IMR-90 (cell line): ENCODE data around the gene FSTL5. TPM values are rescaled to one million over a fixed set of nuclear protein-coding genes. Genes with fewer than 3 reads are reported as not detected.

Experiments
- ATAC-seq: fragments of 200-7000 bp; cut with Tn5 transposase; 2 replicates; pipeline ENCODE4 v1.9.1; 2020; ENCODE audit warnings: low read depth, mild to moderate bottlenecking, moderate library complexity
- BruUV-seq: library from RNA; stranded (reverse); fragments of 400-500 nt; replicated peaks from 2 replicates; lab custom pipeline; 2021; lab: Mats Ljungman, UMichigan
- CTCF ChIA-PET: fragments of 300-600 bp; formaldehyde crosslinking; extraction: SDS; loops from one replicate; lab custom pipeline; 2021; ENCODE audit warnings: antibody characterized with exemption; lab: Yijun Ruan, JAX
- POLR2A ChIA-PET: fragments of 300-600 bp; sonication (Branson Sonifier 250); formaldehyde crosslinking; loops from one replicate; lab custom pipeline; 2022; ENCODE audit warnings: antibody characterized with exemption; ENCODE audit not compliant: unreplicated experiment; lab: Charles Lee
- DNase-seq: peaks from one replicate; pipeline ENCODE4 v3.0.0; 2013
- H2AFZ ChIP-seq: replicated peaks from 2 replicates; pipeline ENCODE3; 2013; ENCODE audit warnings: low read length, mild to moderate bottlenecking; ENCODE audit not compliant: poor library complexity
- H2AK5ac ChIP-seq: 2 replicates; pipeline ENCODE4 v1.6.1; 2013; ENCODE audit warnings: low read depth, low read length, inconsistent platforms
- H2AK9ac ChIP-seq: replicated peaks from 2 replicates; pipeline ENCODE3; 2013; ENCODE audit warnings: mild to moderate bottlenecking, low read depth, low read length, moderate library complexity; ENCODE audit not compliant: poor library complexity
- H2BK120ac ChIP-seq: 2 replicates; pipeline ENCODE4 v1.6.1; 2013; ENCODE audit warnings: low read depth, low read length, inconsistent platforms
- H2BK15ac ChIP-seq: 3 replicates; pipeline ENCODE4 v1.6.1; 2013; ENCODE audit warnings: low read depth, low read length, inconsistent platforms
- H2BK20ac ChIP-seq: 2 replicates; pipeline ENCODE4 v1.6.1; 2013; ENCODE audit warnings: low read depth, mild to moderate bottlenecking, inconsistent platforms, low read length, moderate library complexity
- H2BK5ac ChIP-seq: 2 replicates; pipeline ENCODE4 v1.6.1; 2013; ENCODE audit warnings: mild to moderate bottlenecking, low read depth, low read length, inconsistent platforms; ENCODE audit not compliant: poor library complexity, severe bottlenecking
- H3K14ac ChIP-seq: replicated peaks from 2 replicates; pipeline ENCODE4 v1.6.1; 2013; ENCODE audit warnings: low read depth, low read length, inconsistent platforms
- H3K18ac ChIP-seq: 2 replicates; pipeline ENCODE4 v1.6.1; 2013; ENCODE audit warnings: low read depth, low read length, control low read depth
- H3K23ac ChIP-seq: 2 replicates; pipeline ENCODE4 v1.6.1; 2013; ENCODE audit warnings: low read depth, low read length, inconsistent platforms
- H3K27ac ChIP-seq: 2 replicates; pipeline ENCODE4 v1.5.1; 2013; ENCODE audit warnings: mild to moderate bottlenecking, control low read depth, low read length; ENCODE audit not compliant: insufficient read depth
- H3K27me3 ChIP-seq: 2 replicates; pipeline ENCODE4 v1.6.1; 2013; ENCODE audit warnings: low read length; ENCODE audit not compliant: control insufficient read depth, insufficient read depth
- H3K36me3 ChIP-seq: 2 replicates; pipeline ENCODE4 v1.6.1; 2013; ENCODE audit warnings: low read length, mixed read lengths; ENCODE audit not compliant: control insufficient read depth, insufficient read depth
- H3K4ac ChIP-seq: 2 replicates; pipeline ENCODE4 v1.6.1; 2013; ENCODE audit warnings: low read depth, low read length, inconsistent platforms
- H3K4me1 ChIP-seq: 2 replicates; pipeline ENCODE4 v1.6.1; 2013; ENCODE audit warnings: low read length, mixed read lengths; ENCODE audit not compliant: control insufficient read depth, insufficient read depth
- H3K4me2 ChIP-seq: 2 replicates; pipeline ENCODE4 v1.6.1; 2013; ENCODE audit warnings: low read depth, mild to moderate bottlenecking, control low read depth, low read length, moderate library complexity
- H3K4me3 ChIP-seq: 2 replicates; pipeline ENCODE4 v1.5.1; 2013; ENCODE audit warnings: low read depth, mild to moderate bottlenecking, control low read depth, low read length, moderate library complexity; ENCODE audit not compliant: insufficient read depth
- H3K56ac ChIP-seq: 2 replicates; pipeline ENCODE4 v1.6.1; 2013; ENCODE audit warnings: low read length, inconsistent platforms; ENCODE audit not compliant: insufficient read depth; ENCODE audit errors: extremely low read depth
- H3K79me1 ChIP-seq, 2 experiments: 2 replicates each; pipeline ENCODE4 v1.6.1; 2013; ENCODE audit warnings: low read length in 2 of 2, inconsistent platforms in 1 of 2, low read depth in 1 of 2
- H3K9ac ChIP-seq: 2 replicates; pipeline ENCODE4 v1.6.1; 2013; ENCODE audit warnings: low read depth, low read length, control low read depth
- H3K9me1 ChIP-seq: 2 replicates; pipeline ENCODE4 v1.6.1; 2013; ENCODE audit warnings: low read length, inconsistent platforms; ENCODE audit not compliant: insufficient read depth
- H3K9me3 ChIP-seq: 2 replicates; pipeline ENCODE4 v1.6.1; 2013; ENCODE audit warnings: low read length; ENCODE audit not compliant: control insufficient read depth, insufficient read depth
- H4K20me1 ChIP-seq: 2 replicates; pipeline ENCODE4 v1.6.1; 2013; ENCODE audit warnings: low read length, inconsistent platforms; ENCODE audit not compliant: insufficient read depth
- H4K5ac ChIP-seq: 2 replicates; pipeline ENCODE4 v1.6.1; 2013; ENCODE audit warnings: mild to moderate bottlenecking, low read depth, low read length, control low read depth
- H4K8ac ChIP-seq, 2 experiments: 2 replicates each; pipeline ENCODE4 v1.6.1; 2013; ENCODE audit warnings: low read depth in 2 of 2, low read length in 2 of 2, control low read depth in 1 of 2, inconsistent platforms in 1 of 2
- H4K91ac ChIP-seq: 2 replicates; pipeline ENCODE4 v1.6.1; 2013; ENCODE audit warnings: low read depth, low read length, inconsistent platforms; ENCODE audit not compliant: insufficient read depth
- MAFK ChIP-seq: IDR thresholded peaks from 2 replicates; pipeline ENCODE4 v1.6.1; 2012; ENCODE audit warnings: low read depth, low read length, improper control_type of control experiment
- RFX5 ChIP-seq: IDR thresholded peaks from 2 replicates; pipeline ENCODE4 v1.8.0; 2012; ENCODE audit warnings: low read depth, mild to moderate bottlenecking, low read length, moderate library complexity
- WGBS, 2 experiments: methylation state at CpG; one replicate each; pipeline versions ENCODE4 v1.1.5 to v1.1.7; 2013; ENCODE audit warnings: missing lambda C conversion rate in 2 of 2; ENCODE audit not compliant: insufficient read length in 1 of 2; ENCODE audit errors: extremely low coverage in 2 of 2; 5-methylcytosine and 5-hydroxymethylcytosine counted together
- dilution Hi-C: fragments of 300-500 bp; cut with HindIII; formaldehyde crosslinking; loops from one replicate; pipeline ENCODE4 v1.14.3; 2018; ENCODE audit warnings: low sequenced_read_pairs; ENCODE audit not compliant: unreplicated experiment
- in situ Hi-C: fragments of 300-500 bp; cut with MboI; formaldehyde crosslinking; loops from 3 replicates; pipeline ENCODE4 v1.14.3; 2019; ENCODE audit warnings: low sequenced_read_pairs, inconsistent platforms, mixed read lengths
- intact Hi-C: fragments of 100-400 bp; cut with micrococcal nuclease; formaldehyde crosslinking; loops from 2 replicates; pipeline ENCODE4 v1.10.0; 2022
- polyA plus RNA-seq, 3 experiments: library from polyadenylated mRNA; depleted of rRNA; stranded (reverse); fragments of >200 nt; gene quantifications; 2 replicates each; pipeline ENCODE4 v1.2.3, GENCODE V29; 2012; ENCODE audit warnings: low replicate concordance in 1 of 3
- total RNA-seq: library from RNA; depleted of rRNA; stranded (reverse); fragments of >200 nt; gene quantifications from 2 replicates; pipeline ENCODE4 v1.2.3, GENCODE V29; 2012
- TF ChIP-seq, protein P1 (sequence below): conservative IDR thresholded peaks from 2 replicates; pipeline ENCODE4 v1.5.1; 2012; ENCODE audit warnings: mild to moderate bottlenecking, low read depth, low read length, improper control_type of control experiment

The FSTL5 gene
- total and polyA plus RNA-seq, 2 of the 4 experiments (the other 2 are of a cell fraction): under 0.01 TPM; not detected in 1

DNA sequence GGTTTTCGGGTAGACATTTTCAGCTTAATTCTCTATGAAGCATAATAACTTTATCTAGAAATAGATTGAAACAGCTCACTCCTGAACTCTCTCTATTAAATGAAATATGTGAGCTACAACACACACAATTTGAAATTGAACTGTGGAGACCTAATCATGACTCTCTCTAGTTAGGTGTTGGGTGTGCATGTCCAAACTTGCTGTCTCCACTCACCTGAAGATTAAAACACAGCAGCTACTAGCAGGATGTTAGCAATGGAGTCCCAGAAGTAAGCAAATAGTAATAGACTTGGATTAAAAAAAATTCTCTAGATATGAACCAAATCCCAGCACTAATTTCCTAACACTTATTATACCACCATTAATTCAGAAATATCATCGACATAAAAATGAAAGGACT is 173.1 kb downstream of the FSTL5 start:
- Histone ChIP-seq H3K56ac (no peak overlapping the region), H3K14ac (no peak overlapping the region), H3K9me3 (no peaks in the 10 kb centered on the region), H4K8ac (no peak overlapping the region), H4K20me1 (no peaks in the 10 kb centered on the region), H3K4me2 (no peak overlapping the region), H3K27ac (no peak overlapping the region), H3K4me1 (no peaks in the 10 kb centered on the region), H2BK15ac (no peak overlapping the region), H2AK9ac (no peak overlapping the region), H2BK120ac (no peak overlapping the region), H3K18ac (no peak overlapping the region), H3K36me3 (no peaks in the 10 kb centered on the region), H3K4me3 (no peak overlapping the region), H3K9me1 (no peaks in the 10 kb centered on the region), H3K79me1 (no peaks in the 10 kb centered on the region), H4K5ac (no peak overlapping the region), H3K27me3 (no peaks in the 10 kb centered on the region), H3K23ac (no peak overlapping the region), H2AK5ac (no peak overlapping the region), H3K9ac (no peak overlapping the region), H2BK5ac (no peak overlapping the region), H4K91ac (no peak overlapping the region), H2AFZ (no peak overlapping the region), H3K4ac (no peak overlapping the region), H2BK20ac (no peak overlapping the region)
- ATAC-seq (no peak), DNase-seq (no peak)
- intact Hi-C loops: no loop called here
- no CpG with 5 or more reads among the region's 2 CpGs for WGBS, 2 experiments
- dilution Hi-C loops: no loop called here
- TF ChIP-seq MAFK: no peak
- TF ChIP-seq, protein P1, sequence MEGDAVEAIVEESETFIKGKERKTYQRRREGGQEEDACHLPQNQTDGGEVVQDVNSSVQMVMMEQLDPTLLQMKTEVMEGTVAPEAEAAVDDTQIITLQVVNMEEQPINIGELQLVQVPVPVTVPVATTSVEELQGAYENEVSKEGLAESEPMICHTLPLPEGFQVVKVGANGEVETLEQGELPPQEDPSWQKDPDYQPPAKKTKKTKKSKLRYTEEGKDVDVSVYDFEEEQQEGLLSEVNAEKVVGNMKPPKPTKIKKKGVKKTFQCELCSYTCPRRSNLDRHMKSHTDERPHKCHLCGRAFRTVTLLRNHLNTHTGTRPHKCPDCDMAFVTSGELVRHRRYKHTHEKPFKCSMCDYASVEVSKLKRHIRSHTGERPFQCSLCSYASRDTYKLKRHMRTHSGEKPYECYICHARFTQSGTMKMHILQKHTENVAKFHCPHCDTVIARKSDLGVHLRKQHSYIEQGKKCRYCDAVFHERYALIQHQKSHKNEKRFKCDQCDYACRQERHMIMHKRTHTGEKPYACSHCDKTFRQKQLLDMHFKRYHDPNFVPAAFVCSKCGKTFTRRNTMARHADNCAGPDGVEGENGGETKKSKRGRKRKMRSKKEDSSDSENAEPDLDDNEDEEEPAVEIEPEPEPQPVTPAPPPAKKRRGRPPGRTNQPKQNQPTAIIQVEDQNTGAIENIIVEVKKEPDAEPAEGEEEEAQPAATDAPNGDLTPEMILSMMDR: no peak
- TF ChIP-seq RFX5: no peak
- no TSS peak for BruUV-seq
- POLR2A ChIA-PET: no interaction called here
- CTCF ChIA-PET: no interaction called here
- in situ Hi-C loops: no loop called here
